Peyer's patch (tissue), 4 donors: ENCODE measurements around the gene VTI1A. TPM values are rescaled to one million over a fixed set of nuclear protein-coding genes. Genes with fewer than 3 reads are reported as not detected.

Experiments used
- DNase-seq, 3 donors: peaks; one replicate each; pipeline ENCODE4 v3.0.0-alpha.2; 2017 to 2019
- H3K27ac ChIP-seq, 4 donors: fragments of 200-600 bp; sonication (generic); one replicate each; pipeline ENCODE4 v1.5.1; 2016 to 2019
- H3K27me3 ChIP-seq, 2 donors: fragments of 200-600 bp; sonication (generic); one replicate each; pipeline ENCODE4 v1.5.1; 2019
- H3K36me3 ChIP-seq, 3 donors: fragments of 200-600 bp; sonication (generic); one replicate each; pipeline ENCODE4 v1.5.1; 2016 to 2019
- H3K4me1 ChIP-seq, 4 donors: fragments of 200-600 bp; sonication (generic); one replicate each; pipeline ENCODE4 v1.5.1; 2016 to 2019
- H3K4me3 ChIP-seq, 4 donors: fragments of 200-600 bp; sonication (generic); 1 replicate in 3 of 4; 2 replicates in 1 of 4; pipeline ENCODE4 v1.5.1; 2016 to 2019; ENCODE audit warnings: mild to moderate bottlenecking in 1 of 4
- H3K9me3 ChIP-seq, 4 donors: fragments of 200-600 bp; sonication (generic); one replicate each; pipeline ENCODE4 v1.5.1; 2016 to 2019; ENCODE audit warnings: mild to moderate bottlenecking in 1 of 4
- POLR2A ChIP-seq, 2 donors: fragments of 450-650 bp; IDR thresholded peaks; one replicate each; pipeline ENCODE4 v1.5.1; 2017; ENCODE audit warnings: antibody characterized with exemption in 2 of 2, mild to moderate bottlenecking in 2 of 2, moderate library complexity in 2 of 2
- total RNA-seq, 4 donors: library from RNA; depleted of rRNA; stranded (reverse); fragments of >200 nt; gene quantifications; one replicate each; pipeline ENCODE4 v1.1.0, GENCODE V29; 2016
- TF ChIP-seq, protein P1 (sequence below), 6 experiments: fragments of 450-650 bp in 4 of 6; fragments of 200-600 bp in 2 of 6; sonication (generic) in 1 of 6; IDR thresholded peaks; one replicate each; pipeline ENCODE4 v1.5.1; 2017 to 2019; ENCODE audit warnings: antibody characterized with exemption in 6 of 6, mild to moderate bottlenecking in 3 of 6, moderate library complexity in 1 of 6

VTI1A gene
- total RNA-seq, 4 donors from 2014 or later = 97.2 to 710 (median 170) TPM

DNA sequence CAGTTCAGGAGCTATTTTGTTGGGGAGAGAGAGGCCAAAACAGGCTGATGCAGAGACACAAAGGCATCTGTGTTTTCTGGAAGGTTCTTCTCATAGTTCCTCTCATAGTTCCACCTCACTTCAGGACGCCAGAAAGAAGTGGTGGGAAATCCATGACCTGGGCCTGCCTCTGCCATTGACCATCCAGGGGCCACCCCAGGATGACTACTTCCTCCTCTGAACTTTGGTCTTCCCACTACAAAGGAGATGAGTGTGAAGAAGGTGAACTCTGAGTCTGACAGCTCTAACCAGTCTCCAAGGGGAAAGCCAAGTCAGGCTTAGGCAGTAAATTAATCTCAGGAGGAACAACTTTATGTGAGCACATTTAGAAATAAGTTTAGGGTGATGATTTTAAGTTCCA is 327.2 kb downstream of the VTI1A start:
- DNase-seq = no peak
- Histone ChIP-seq H3K36me3 (no peaks in the 10 kb centered on the region), H3K4me1 (peaks cover 0 to 14% (median 2%) of the 10 kb centered on the region in 4 donors), H3K4me3 (no peak overlapping the region), H3K27ac (no peak overlapping the region), H3K27me3 (no peaks in the 10 kb centered on the region), H3K9me3 (no peaks in the 10 kb centered on the region)
- no peak for TF ChIP-seq POLR2A (IDR thresholded peaks at IDR 0.05)
- TF ChIP-seq, protein P1, sequence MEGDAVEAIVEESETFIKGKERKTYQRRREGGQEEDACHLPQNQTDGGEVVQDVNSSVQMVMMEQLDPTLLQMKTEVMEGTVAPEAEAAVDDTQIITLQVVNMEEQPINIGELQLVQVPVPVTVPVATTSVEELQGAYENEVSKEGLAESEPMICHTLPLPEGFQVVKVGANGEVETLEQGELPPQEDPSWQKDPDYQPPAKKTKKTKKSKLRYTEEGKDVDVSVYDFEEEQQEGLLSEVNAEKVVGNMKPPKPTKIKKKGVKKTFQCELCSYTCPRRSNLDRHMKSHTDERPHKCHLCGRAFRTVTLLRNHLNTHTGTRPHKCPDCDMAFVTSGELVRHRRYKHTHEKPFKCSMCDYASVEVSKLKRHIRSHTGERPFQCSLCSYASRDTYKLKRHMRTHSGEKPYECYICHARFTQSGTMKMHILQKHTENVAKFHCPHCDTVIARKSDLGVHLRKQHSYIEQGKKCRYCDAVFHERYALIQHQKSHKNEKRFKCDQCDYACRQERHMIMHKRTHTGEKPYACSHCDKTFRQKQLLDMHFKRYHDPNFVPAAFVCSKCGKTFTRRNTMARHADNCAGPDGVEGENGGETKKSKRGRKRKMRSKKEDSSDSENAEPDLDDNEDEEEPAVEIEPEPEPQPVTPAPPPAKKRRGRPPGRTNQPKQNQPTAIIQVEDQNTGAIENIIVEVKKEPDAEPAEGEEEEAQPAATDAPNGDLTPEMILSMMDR (IDR thresholded peaks at IDR 0.05) = no peak

DNA sequence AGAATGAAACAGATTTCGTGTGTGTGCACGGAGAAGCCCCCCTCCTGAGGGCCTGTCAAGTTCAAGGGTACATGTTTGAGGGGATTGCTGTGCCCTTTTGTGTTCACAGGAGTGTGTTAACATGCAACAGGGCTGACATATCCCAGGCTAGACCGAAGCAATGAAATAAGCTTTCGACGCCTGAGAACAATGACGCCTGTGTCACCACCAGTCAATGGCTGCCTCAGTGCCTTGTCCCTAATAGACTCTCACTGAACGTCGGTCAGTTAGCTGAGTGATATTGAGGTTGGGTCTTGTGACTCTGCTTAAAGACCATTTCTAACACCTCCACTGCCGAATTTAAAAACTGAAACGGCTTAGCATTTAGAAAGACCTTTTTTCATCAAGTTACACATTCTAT is 327.8 kb downstream of the VTI1A start:
- Histone ChIP-seq H3K9me3 (no peaks in the 10 kb centered on the region), H3K36me3 (no peaks in the 10 kb centered on the region), H3K4me3 (no peak overlapping the region), H3K27me3 (no peaks in the 10 kb centered on the region), H3K27ac (no peak overlapping the region), H3K4me1 (peaks cover 0 to 14% (median 2%) of the 10 kb centered on the region in 4 donors)
- DNase-seq = no peak
- TF ChIP-seq POLR2A (IDR thresholded peaks at IDR 0.05) = no peak
- TF ChIP-seq, protein P1 (IDR thresholded peaks at IDR 0.05) = no peak

DNA sequence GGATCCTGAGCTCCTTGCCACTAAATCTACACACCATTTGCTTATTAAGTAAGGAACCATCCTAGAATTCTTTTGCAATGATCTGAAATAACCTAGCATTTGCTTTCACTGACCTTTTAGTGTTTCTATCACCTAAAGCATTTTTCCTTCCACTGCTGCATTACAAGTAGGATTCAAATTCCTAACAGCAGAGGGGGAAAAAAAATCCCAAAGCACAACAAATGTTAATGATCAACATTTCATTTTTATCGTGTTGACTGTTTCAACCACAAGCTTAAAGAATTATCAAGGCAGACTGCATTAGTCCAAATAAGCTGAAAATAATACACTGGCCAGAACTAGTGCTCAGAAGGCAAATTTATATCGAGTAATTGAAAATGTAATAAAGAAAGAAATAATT is 328.4 kb downstream of the VTI1A start:
- Histone ChIP-seq H3K27ac (peak overlapping the region in 1 of 4 donors; percentile 49), H3K4me3 (no peak overlapping the region), H3K4me1 (peaks cover 0 to 14% (median 2%) of the 10 kb centered on the region in 4 donors), H3K36me3 (no peaks in the 10 kb centered on the region), H3K27me3 (no peaks in the 10 kb centered on the region), H3K9me3 (no peaks in the 10 kb centered on the region)
- DNase-seq = no peak
- TF ChIP-seq, protein P1 (IDR thresholded peaks at IDR 0.05) = peak in 1 of 6 experiments; percentile 3
- no peak for TF ChIP-seq POLR2A (IDR thresholded peaks at IDR 0.05)

- TF ChIP-seq, protein P1 (IDR thresholded peaks at IDR 0.05) = no peak
- no peak for TF ChIP-seq POLR2A (IDR thresholded peaks at IDR 0.05)
- Histone ChIP-seq H3K9me3 (no peaks in the 10 kb centered on the region), H3K27me3 (no peaks in the 10 kb centered on the region), H3K4me3 (no peak overlapping the region), H3K27ac (peak overlapping the region in 2 of 4 donors; percentile 49 to 71), H3K4me1 (peaks cover 0 to 14% (median 2%) of the 10 kb centered on the region in 4 donors), H3K36me3 (no peaks in the 10 kb centered on the region)
- DNase-seq = peak in 1 of 3 donors; percentile 57
Measured at GRCh38 chr10:112775892-112776674, 329.1 kb downstream of the VTI1A start.

DNA sequence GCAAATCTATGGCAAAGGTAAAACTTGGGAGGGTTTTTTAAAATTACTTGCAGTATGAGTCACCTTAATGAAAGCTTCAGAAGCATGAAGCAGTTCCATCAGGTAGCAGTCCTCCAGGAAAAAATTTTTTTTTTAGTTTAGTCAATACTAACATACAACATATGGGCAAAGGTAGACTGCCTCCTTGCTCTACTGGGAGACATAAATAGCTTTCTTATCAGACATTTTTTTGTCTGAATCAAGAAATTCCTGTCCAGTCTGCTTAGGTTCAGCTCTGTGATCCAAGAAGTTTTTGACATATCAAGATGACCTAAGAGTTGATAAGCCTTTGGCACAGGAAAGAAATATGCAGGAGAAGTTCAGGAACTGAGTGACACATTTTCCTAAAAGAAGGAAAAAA is 331.6 kb downstream of the VTI1A start:
- Histone ChIP-seq H3K9me3 (no peaks in the 10 kb centered on the region), H3K27me3 (no peaks in the 10 kb centered on the region), H3K36me3 (no peaks in the 10 kb centered on the region), H3K27ac (no peak overlapping the region), H3K4me3 (no peak overlapping the region), H3K4me1 (peaks cover 0 to 19% (median 2%) of the 10 kb centered on the region in 4 donors)
- no peak for DNase-seq
- TF ChIP-seq, protein P1 (IDR thresholded peaks at IDR 0.05) = no peak
- TF ChIP-seq POLR2A (IDR thresholded peaks at IDR 0.05) = no peak
